ENCODE results near the gene PEX11G.

Gene PEX11G

DNA sequence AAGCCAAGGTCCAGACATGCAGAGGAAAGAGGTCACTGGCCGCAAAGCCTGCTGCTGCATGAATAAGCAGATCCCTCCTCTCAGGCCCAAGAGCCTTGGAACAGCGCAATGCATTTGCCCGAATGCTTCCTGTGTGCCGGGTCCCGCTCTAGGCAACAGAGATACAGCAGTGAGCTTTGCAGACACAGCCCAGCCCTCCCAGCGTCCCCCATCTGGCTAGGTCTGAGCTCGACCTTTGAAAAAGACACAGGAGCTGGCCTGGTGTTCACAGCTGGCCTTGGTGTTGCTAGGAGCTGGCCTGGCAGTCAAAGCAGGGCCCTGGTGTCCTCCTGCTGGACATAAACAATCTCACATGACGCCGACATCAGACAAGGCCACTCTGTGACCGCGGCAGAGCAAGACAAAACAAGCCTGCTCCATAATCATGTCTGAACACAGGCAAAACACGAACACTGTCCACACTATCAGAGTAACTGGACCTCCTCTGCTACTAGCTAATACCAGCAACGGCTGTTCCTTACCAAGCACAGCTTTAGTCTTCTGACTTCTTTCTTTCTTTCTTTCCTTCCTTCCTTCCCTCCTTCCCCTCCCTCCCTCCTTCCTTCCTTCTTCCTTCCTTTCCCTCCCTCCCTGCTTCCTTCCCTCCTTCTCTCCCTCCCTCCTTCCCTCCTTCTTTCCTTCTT, 5.7 kb upstream of the PEX11G start:
- Histone ChIP-seq H3K14ac (ENCODE audit: low read length) (no peak overlapping the region), H4K8ac (ENCODE audit: low read depth, low read length) (peak overlapping the region; percentile 39), H3K79me2 (ENCODE audit: control insufficient read depth, insufficient read depth, low read length, poor library complexity) (no peaks in the 10 kb centered on the region), H3K27ac (ENCODE audit: low read depth, low read length) (no peak overlapping the region), H2BK5ac (ENCODE audit: low read depth, low read length, poor library complexity) (no peak overlapping the region), H4K91ac (ENCODE audit: low read depth, low read length) (peak overlapping the region; percentile 15), H3K4me2 (ENCODE audit: low read length) (no peak overlapping the region), H3K4me1 (ENCODE audit: control insufficient read depth in 1 of 2, insufficient read depth in 2 of 2, low read length in 2 of 2) (peaks cover 3 to 7% of the 10 kb centered on the region in 2 experiments), H4K12ac (ENCODE audit: low read depth, low read length) (peak overlapping the region; percentile 49), H2AFZ (ENCODE audit: insufficient read depth, low read length, poor library complexity) (peak overlapping the region; percentile 32), H3K23ac (ENCODE audit: low read length) (no peak overlapping the region), H3K9me3 (ENCODE audit: insufficient read depth, low read depth, low read length) (no peaks in the 10 kb centered on the region), H3K27me3 (ENCODE audit: insufficient read depth, low read length) (no peaks in the 10 kb centered on the region), H2BK12ac (ENCODE audit: low read length) (no peak overlapping the region), H3K79me1 (ENCODE audit: low read length) (peaks cover under 1% of the 10 kb centered on the region), H2AK5ac (ENCODE audit: low read length) (no peak overlapping the region), H3K4me3 (ENCODE audit: low read depth, low read length) (no peak overlapping the region), H3K9ac (ENCODE audit: low read length) (no peak overlapping the region), H3K18ac (ENCODE audit: low read length) (no peak overlapping the region), H3K4ac (ENCODE audit: low read depth, low read length) (no peak overlapping the region), H2BK120ac (ENCODE audit: insufficient read depth, low read length, poor library complexity) (no peak overlapping the region), H3K36me3 (ENCODE audit: control insufficient read depth in 1 of 2, insufficient read depth in 2 of 2, low read length in 2 of 2) (no peaks in the 10 kb centered on the region)
- no CpG with 5 or more reads among the region's 13 CpGs for WGBS (ENCODE audit: extremely low coverage, insufficient coverage, insufficient read length)
- no peak for DNase-seq

DNA sequence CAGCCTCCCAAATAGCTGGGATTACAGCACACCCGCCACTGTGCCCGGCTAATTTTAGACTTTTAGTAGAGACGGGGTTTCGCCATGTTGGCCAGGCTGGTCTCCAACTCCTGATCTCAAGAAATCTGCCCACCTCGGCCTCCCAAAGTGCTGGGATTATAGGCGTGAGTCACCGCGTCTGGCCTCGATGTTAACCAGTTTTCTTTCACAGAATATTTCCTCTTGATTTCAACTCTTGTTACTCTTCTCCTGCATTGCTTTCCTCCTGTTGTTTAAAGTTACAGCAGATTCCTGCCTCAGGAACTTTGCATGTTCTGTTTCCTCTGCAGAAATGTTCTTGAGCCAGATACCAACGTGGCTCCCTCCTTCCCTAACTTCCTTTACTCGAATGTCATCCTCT, 3.7 kb upstream of the PEX11G start:
- whole genome bisulfite sequencing (ENCODE audit: extremely low coverage, insufficient coverage, insufficient read length): no CpG with 5 or more reads among the region's 11 CpGs
- H3K4ac ChIP-seq (ENCODE audit: low read depth, low read length): no peak overlapping the region
- H4K12ac ChIP-seq (ENCODE audit: low read depth, low read length): no peak overlapping the region
- H3K4me1 ChIP-seq (ENCODE audit: control insufficient read depth in 1 of 2, insufficient read depth in 2 of 2, low read length in 2 of 2): peaks cover 6 to 14% of the 10 kb centered on the region in 2 experiments
- H2AFZ ChIP-seq (ENCODE audit: insufficient read depth, low read length, poor library complexity): no peak overlapping the region
- H3K27ac ChIP-seq (ENCODE audit: low read depth, low read length): no peak overlapping the region
- H3K9me3 ChIP-seq (ENCODE audit: insufficient read depth, low read depth, low read length): no peaks in the 10 kb centered on the region
- peaks cover 11% of the 10 kb centered on the region for H3K79me1 ChIP-seq (ENCODE audit: low read length)
- no peak overlapping the region for H2AK5ac ChIP-seq (ENCODE audit: low read length)
- H3K27me3 ChIP-seq (ENCODE audit: insufficient read depth, low read length): no peaks in the 10 kb centered on the region
- no peak overlapping the region for H3K4me2 ChIP-seq (ENCODE audit: low read length)
- H2BK5ac ChIP-seq (ENCODE audit: low read depth, low read length, poor library complexity): no peak overlapping the region
- H3K36me3 ChIP-seq (ENCODE audit: control insufficient read depth in 1 of 2, insufficient read depth in 2 of 2, low read length in 2 of 2): no peaks in the 10 kb centered on the region
- no peak overlapping the region for H2BK120ac ChIP-seq (ENCODE audit: insufficient read depth, low read length, poor library complexity)
- no peak overlapping the region for H2BK12ac ChIP-seq (ENCODE audit: low read length)
- no peak overlapping the region for H3K4me3 ChIP-seq (ENCODE audit: low read depth, low read length)
- H4K8ac ChIP-seq (ENCODE audit: low read depth, low read length): no peak overlapping the region
- no peak overlapping the region for H4K91ac ChIP-seq (ENCODE audit: low read depth, low read length)
- no peak overlapping the region for H3K9ac ChIP-seq (ENCODE audit: low read length)
- H3K79me2 ChIP-seq (ENCODE audit: control insufficient read depth, insufficient read depth, low read length, poor library complexity): peaks cover 2% of the 10 kb centered on the region
- DNase-seq: no peak
- no peak overlapping the region for H3K14ac ChIP-seq (ENCODE audit: low read length)
- no peak overlapping the region for H3K23ac ChIP-seq (ENCODE audit: low read length)
- no peak overlapping the region for H3K18ac ChIP-seq (ENCODE audit: low read length)

DNA sequence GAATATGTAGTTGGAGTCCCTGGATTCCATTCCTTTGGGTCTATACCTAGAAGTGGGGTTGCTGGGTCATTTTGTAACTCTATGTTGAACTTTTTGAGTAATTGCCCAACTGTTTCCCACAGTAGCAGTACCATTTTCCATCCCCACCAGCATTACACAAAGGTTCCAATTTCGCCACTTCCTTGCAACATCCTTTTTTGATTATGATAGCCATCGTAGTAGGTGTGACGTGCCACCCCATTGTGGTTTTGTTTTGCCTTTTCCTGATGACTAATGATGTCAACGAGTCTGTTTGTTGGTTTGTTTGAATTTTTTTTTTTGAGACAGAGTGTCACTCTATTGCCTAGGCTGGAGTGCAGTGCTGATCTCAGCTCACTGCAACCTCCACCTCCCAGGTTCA, 3.3 kb upstream of the PEX11G start:
- no peak overlapping the region for H2AK5ac ChIP-seq (ENCODE audit: low read length)
- no peak overlapping the region for H2BK120ac ChIP-seq (ENCODE audit: insufficient read depth, low read length, poor library complexity)
- no peak overlapping the region for H3K9ac ChIP-seq (ENCODE audit: low read length)
- H3K36me3 ChIP-seq (ENCODE audit: control insufficient read depth in 1 of 2, insufficient read depth in 2 of 2, low read length in 2 of 2): no peaks in the 10 kb centered on the region
- no peak overlapping the region for H2AFZ ChIP-seq (ENCODE audit: insufficient read depth, low read length, poor library complexity)
- no peak overlapping the region for H3K23ac ChIP-seq (ENCODE audit: low read length)
- DNase-seq: peak; percentile 44 to 79
- no peak overlapping the region for H4K8ac ChIP-seq (ENCODE audit: low read depth, low read length)
- H3K9me3 ChIP-seq (ENCODE audit: insufficient read depth, low read depth, low read length): no peaks in the 10 kb centered on the region
- H3K4me1 ChIP-seq (ENCODE audit: control insufficient read depth in 1 of 2, insufficient read depth in 2 of 2, low read length in 2 of 2): peaks cover 6 to 14% of the 10 kb centered on the region in 2 experiments
- WGBS (ENCODE audit: extremely low coverage, insufficient coverage, insufficient read length): no CpG with 5 or more reads among the region's 4 CpGs
- no peak overlapping the region for H2BK5ac ChIP-seq (ENCODE audit: low read depth, low read length, poor library complexity)
- H2BK12ac ChIP-seq (ENCODE audit: low read length): no peak overlapping the region
- no peak overlapping the region for H3K18ac ChIP-seq (ENCODE audit: low read length)
- H4K91ac ChIP-seq (ENCODE audit: low read depth, low read length): no peak overlapping the region
- H3K4me3 ChIP-seq (ENCODE audit: low read depth, low read length): no peak overlapping the region
- H3K79me2 ChIP-seq (ENCODE audit: control insufficient read depth, insufficient read depth, low read length, poor library complexity): peaks cover 2% of the 10 kb centered on the region
- no peaks in the 10 kb centered on the region for H3K27me3 ChIP-seq (ENCODE audit: insufficient read depth, low read length)
- no peak overlapping the region for H3K4ac ChIP-seq (ENCODE audit: low read depth, low read length)
- H3K14ac ChIP-seq (ENCODE audit: low read length): no peak overlapping the region
- no peak overlapping the region for H4K12ac ChIP-seq (ENCODE audit: low read depth, low read length)
- H3K4me2 ChIP-seq (ENCODE audit: low read length): no peak overlapping the region
- H3K27ac ChIP-seq (ENCODE audit: low read depth, low read length): no peak overlapping the region
- peaks cover 11% of the 10 kb centered on the region for H3K79me1 ChIP-seq (ENCODE audit: low read length)

DNA sequence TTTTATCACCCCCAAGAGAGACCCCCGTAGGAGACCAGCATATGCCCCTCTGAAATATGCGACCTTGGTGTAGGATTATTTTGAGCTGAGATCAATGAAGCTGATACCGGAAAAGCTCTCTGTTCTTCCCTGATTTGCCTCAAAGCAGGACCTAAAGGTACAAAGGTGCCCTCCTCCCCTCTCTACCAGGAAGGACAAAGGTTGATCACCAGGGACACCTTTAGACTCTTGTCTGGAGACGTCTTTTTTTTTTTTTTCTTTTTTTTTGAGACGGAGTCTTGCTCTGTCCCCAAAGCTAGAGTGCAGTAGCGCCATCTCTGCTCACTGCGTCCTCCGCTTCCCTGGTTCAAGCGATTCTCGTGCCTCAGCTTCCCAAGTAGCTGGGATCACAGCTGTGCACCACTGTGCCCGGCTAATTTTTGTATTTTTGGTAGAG, 792 bp upstream of the PEX11G start:
- no peak overlapping the region for H3K4me3 ChIP-seq (ENCODE audit: low read depth, low read length)
- H3K27ac ChIP-seq (ENCODE audit: low read depth, low read length): no peak overlapping the region
- no peak overlapping the region for H3K18ac ChIP-seq (ENCODE audit: low read length)
- peak overlapping the region; percentile 9 for H3K4ac ChIP-seq (ENCODE audit: low read depth, low read length)
- peaks cover 11% of the 10 kb centered on the region for H3K79me1 ChIP-seq (ENCODE audit: low read length)
- H3K27me3 ChIP-seq (ENCODE audit: insufficient read depth, low read length): no peaks in the 10 kb centered on the region
- no peak for DNase-seq
- no peaks in the 10 kb centered on the region for H3K36me3 ChIP-seq (ENCODE audit: control insufficient read depth in 1 of 2, insufficient read depth in 2 of 2, low read length in 2 of 2)
- no peak overlapping the region for H3K23ac ChIP-seq (ENCODE audit: low read length)
- peaks cover 2% of the 10 kb centered on the region for H3K79me2 ChIP-seq (ENCODE audit: control insufficient read depth, insufficient read depth, low read length, poor library complexity)
- H3K4me2 ChIP-seq (ENCODE audit: low read length): no peak overlapping the region
- H3K9ac ChIP-seq (ENCODE audit: low read length): no peak overlapping the region
- peak overlapping the region; percentile 12 for H2BK5ac ChIP-seq (ENCODE audit: low read depth, low read length, poor library complexity)
- H2AK5ac ChIP-seq (ENCODE audit: low read length): peak overlapping the region; percentile 9
- no CpG with 5 or more reads among the region's 11 CpGs for WGBS (ENCODE audit: extremely low coverage, insufficient coverage, insufficient read length)
- peaks cover 6 to 14% of the 10 kb centered on the region in 2 experiments for H3K4me1 ChIP-seq (ENCODE audit: control insufficient read depth in 1 of 2, insufficient read depth in 2 of 2, low read length in 2 of 2)
- no peak overlapping the region for H2BK120ac ChIP-seq (ENCODE audit: insufficient read depth, low read length, poor library complexity)
- H4K12ac ChIP-seq (ENCODE audit: low read depth, low read length): peak overlapping the region; percentile 44
- peak overlapping the region; percentile 6 for H2BK12ac ChIP-seq (ENCODE audit: low read length)
- peak overlapping the region; percentile 26 for H4K8ac ChIP-seq (ENCODE audit: low read depth, low read length)
- H4K91ac ChIP-seq (ENCODE audit: low read depth, low read length): peak overlapping the region; percentile 70
- no peaks in the 10 kb centered on the region for H3K9me3 ChIP-seq (ENCODE audit: insufficient read depth, low read depth, low read length)
- no peak overlapping the region for H3K14ac ChIP-seq (ENCODE audit: low read length)
- H2AFZ ChIP-seq (ENCODE audit: insufficient read depth, low read length, poor library complexity): peak overlapping the region; percentile 30
